ENCODE results near the gene TAS2R16. TPM values are rescaled to one million over a fixed set of nuclear protein-coding genes. Genes with fewer than 3 reads are reported as not detected.

Gene TAS2R16, protein sequence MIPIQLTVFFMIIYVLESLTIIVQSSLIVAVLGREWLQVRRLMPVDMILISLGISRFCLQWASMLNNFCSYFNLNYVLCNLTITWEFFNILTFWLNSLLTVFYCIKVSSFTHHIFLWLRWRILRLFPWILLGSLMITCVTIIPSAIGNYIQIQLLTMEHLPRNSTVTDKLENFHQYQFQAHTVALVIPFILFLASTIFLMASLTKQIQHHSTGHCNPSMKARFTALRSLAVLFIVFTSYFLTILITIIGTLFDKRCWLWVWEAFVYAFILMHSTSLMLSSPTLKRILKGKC
- polyA plus RNA-seq (ENCODE audit: insufficient read length in 3 of 3): not detected
- long read RNA-seq, donor 1: 0 reads
- long read RNA-seq, donor 2: 0 reads
- long read RNA-seq, donor 3: 0 reads
- long read RNA-seq, donor 4: 0 reads
- long read RNA-seq, donor 5: 0 reads
- long read RNA-seq, donor 6: 0 reads
- long read RNA-seq, donor 7, partial matches to known transcripts: 0 of 1 reads
- long read RNA-seq, donor 7, other reads (novel, unspliced or antisense): 0 of 1 reads
- long read RNA-seq, donor 8: 0 reads
- long read RNA-seq, donor 9: 0 reads
- long read RNA-seq, donor 10: 0 reads
- long read RNA-seq, donor 11: 0 reads
- long read RNA-seq, donor 12: 0 reads
- long read RNA-seq, donor 13: 0 reads
- long read RNA-seq, donor 14: 0 reads
- long read RNA-seq, donor 15: 0 reads
- long read RNA-seq, donor 16: 0 reads

DNA sequence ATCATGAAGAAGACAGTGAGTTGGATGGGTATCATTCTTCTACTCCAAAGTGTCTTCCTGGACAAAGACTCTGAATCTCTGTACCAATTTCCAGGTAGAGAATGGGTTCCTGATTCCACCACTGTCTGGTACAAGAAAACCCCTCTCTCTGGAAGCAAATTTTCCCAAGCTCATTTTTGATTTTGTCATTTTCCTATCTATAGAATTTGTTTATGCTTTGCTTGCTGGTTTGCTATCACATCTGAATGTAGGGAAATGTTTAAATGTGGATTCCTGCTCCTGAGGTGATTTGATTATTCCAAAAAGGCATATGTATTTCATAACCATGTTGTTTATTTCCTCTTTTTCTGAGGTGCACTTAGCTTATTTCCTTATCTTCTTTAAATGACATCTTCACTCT, at the start of gene TAS2R16:
Gene TAS2R16 (minus strand): TSS at position 101 of the 400 bp plus-strand sequence. CDS start 66 bp downstream, at position 35.
- no peak for DNase-seq

DNA sequence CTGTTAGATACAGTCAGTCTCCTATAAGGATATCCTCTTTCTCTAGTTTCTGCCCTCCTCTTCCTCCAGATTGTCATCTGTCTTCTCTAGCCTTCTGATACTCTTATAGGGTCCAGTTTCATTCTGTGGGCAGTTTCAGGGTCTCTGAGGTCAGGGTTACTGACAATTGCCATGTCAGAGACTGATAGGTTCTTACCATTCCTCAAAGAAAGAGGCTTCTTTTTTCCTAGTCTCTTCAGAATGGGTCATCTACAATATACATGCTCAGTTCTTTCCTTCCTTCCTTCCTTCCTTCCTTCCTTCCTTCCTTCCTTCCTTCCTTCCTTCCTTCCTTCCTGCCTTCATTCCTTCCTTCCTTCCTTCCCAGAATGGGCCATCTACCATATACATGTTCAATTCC, 48.1 kb upstream of the TAS2R16 start:
- no peak for DNase-seq

DNA sequence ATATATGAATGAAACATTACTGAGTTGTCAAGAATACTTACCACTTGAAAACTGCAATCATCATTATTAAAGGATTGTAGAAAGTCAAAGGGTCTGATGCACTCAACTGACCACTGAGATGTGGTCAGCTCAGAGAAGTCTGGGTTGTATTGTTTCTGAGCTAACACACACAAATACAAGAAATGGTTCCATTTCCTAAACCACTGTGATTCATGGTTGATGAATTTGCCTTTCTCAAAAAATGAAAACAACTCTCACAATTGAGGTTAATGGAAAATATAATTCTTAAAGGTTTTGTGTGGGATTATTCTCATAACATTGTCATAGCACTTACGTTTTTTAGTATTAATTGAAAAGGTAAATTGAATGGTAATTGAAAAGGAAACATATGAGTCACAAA, 45.6 kb upstream of the TAS2R16 start:
- DNase-seq: no peak

DNA sequence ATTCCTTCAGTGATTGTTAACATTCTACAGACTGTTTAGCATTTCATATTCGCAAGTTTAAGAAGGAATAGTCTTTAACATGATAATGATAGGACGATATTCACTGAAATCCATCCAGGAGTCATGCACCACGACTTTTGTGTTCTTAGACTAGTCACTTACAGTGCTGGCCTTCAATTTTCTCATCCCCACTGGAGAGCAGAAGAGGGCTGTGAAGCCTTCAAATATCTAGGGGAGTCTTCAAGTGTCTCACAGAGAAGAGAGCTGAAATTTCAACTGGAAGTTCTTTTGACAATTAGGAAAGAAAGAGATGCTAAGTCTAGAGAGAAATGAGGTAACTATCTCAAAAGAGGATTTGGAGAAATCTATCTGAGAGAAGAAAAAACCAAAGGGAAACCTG, 43.8 kb upstream of the TAS2R16 start:
- DNase-seq: no peak

DNA sequence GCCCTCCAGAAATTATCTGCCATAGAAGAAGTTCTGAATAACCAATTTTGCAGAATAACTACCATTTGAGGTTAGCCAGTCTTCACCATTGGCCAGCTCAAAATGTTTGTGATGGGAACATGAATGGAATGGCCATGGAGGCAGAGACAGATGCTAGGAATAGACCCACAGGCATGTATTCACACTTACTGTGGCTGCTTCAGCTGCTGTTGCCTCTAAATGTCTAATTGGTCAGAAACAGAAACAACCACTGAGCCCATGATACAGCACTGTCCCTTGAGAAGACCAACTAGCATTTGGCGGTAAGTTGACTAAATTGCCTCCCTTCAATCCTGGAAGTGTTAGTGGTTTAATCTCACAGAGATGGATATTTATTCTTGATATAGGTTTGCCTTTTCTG, 38.6 kb upstream of the TAS2R16 start:
- no peak for DNase-seq

DNA sequence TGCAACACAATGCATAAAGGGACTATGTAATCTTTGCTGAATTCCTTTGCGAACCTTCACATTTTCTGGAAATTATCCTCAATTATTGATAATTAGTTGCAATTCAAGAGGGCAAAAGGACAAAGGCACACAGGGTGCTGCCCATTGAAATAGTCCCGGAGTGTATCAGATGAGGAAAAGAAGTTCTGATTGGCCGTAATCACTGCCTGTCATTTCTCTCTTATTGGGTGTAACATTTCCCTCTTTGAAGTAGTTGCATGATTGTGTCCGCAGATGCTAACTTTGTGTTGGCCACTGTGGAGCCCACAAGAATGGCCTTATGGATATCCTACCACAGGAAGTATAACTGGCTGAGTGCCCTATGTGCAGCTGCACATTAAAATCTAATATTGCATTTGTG, 35.1 kb upstream of the TAS2R16 start:
- no peak for DNase-seq

DNA sequence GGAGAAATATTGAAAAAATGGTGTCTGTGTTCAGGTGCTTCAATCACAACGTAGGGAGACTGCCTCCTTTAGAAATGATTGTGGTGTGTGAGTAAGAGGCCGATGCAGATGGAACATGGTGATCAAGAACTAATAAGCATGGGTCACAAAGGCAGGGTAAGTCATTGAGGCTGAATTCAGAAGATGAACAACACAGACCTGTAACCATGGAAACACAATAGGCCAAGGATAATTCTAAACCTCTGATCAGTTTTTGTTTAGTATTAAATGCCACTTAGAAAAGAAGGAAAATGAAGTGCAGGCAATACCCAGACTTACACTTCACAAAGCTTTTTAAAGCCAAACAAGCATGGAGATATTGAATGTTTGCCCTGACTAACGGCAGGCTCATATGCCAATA, 32.8 kb upstream of the TAS2R16 start:
- no peak for DNase-seq

DNA sequence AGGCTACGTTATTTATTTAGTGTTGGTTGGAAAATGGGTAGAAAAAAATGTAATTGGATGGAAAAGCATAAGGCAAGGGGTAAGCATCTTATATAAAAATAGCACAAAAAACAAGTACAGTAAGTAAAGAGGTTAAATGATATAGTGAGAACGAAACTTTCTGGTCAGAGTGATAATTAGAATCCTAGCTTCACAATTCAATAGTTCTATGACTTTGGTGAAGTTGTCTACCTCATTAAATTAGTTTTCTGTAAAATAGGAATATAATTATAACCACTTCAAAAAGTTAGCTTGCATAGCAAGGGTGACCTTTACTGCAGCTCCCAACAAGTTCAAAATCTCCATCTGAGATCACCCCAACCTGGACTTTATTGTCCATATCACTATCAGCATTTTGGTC, 30.8 kb upstream of the TAS2R16 start:
- DNase-seq: no peak

DNA sequence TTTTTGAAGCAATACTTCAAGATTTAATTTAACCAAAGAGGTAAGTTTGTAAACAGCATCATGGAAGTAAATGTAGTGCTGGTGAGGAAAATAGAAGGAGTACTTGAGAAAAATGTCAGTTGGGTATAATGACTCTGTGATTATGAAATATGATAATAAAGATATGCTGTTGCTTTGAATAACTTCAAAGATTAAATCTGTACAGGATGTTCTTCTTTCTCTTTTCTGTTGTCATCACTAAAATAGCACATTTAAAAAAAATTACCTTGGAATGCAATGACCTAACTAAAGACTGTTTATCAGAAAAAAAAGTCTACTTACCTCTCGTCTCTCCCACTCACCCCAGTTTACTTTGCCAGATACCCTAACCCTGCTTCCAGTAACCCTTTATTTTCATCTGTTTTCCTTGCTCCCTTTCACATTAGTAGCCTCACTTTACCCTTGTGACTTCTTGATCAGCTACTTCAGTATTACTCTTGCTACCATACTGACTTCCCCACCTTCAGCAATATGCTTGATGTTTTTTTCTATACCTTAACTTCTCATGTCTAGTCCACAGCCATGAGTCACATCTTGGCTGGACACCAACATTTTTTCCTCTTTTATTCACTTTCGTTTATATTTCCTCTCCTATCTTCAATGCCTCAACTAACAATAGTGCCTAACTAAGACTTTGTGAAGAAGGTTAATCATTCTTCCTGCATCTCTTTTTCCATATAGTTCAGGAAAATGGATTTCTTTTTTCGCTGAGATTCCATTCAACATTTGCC, 29.7 kb upstream of the TAS2R16 start:
- no peak for DNase-seq

DNA sequence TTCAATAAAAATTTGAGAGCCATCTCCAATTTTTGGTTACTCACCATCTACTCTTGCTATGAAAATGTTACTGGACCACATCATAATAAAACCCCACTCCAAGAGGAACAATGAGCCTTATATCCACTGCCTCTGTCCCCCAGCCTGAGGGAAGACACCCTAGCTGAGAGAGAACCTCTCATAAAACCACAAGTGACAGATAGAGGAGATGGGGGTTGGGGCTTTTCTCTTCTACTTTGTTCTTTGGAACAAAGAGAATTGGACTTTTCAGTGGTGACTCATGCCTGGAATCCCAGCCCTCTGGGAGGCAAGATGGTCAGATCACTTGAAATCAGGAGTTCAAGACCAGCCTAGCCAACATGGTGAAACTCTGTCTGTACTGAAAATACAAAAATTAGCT, 27.6 kb upstream of the TAS2R16 start:
- no peak for DNase-seq

DNA sequence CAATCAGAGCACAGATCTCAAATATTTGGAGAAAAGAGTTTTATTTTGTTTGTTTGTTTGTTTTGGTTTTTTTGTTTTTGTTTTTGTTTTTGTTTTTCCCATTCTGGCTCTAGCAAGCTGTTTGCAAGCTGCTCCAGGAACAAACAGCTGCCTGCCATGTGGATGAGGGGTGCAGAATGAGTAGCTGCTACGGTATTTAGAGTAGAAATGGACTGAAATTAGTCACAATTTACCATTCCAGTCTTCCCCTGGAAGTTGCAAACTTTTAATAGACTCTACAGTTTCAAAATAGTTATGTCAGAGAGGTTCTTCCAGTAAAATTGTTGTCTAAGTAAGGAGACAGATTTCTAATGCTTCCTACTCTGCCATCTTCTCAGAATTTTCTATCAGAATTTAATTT, 27.1 kb upstream of the TAS2R16 start:
- DNase-seq: no peak

DNA sequence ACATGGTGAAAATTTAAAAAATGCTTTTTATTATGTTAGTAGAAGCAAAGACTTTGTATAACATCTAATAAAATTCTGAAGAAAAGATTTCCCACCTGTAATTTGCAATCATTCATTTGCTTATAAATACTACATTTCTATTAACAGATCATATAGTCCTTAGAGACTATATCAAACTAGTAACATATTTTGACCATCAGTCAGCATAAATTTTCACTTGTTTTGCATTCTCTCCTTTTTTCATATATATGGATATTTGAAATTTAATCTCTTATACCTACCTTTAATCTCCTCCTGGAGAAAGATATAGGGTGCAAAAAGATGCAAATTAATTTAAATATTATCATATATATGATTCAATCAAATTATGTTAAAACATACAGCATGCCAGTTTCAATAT, 16.9 kb upstream of the TAS2R16 start:
- no peak for DNase-seq

DNA sequence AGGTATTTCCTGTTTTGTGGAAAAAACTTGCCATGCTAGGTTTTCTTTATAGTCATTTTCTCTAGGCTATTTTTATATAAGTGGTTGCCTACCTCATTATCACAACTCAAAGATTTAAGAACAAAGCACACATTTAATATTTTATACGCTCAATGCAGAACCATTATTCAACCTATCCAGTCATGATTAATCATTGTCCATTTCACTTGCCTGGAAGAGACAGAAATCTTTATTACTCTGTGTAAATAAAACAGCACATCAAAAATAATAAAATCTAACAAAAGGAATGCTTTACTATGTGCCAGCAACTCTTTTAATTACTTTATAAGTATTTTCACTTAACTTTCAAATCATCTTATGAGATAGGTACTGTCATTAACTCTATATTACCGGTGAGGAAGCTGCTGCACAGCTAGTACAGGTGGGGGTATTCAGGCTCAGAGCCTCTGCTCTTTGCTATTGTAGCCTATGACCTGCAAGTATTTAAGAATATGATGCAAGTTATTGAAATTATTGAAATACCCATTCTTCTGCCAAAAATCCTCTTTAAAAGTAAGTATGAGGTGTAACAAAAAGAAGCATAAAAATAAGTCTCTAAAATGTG, 16.4 kb upstream of the TAS2R16 start:
- DNase-seq: no peak

DNA sequence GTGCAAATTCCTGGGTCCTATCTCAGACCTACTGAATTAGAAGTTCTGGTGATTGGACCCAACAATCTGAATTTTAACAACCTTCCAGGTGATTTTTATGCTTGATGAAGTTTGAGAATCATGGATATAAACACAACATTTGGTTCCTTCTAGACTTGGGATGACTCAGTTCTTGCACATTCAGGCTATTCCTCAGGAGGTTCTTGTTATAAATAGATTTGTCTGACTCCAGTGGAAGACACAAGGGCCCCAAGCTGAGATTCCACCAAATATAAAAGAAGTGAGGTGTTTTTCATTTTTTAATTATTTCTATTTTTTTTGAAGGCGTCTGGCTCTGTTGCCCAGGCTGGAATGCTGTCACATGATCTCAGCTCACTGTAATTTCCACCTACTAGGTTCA, 9.4 kb upstream of the TAS2R16 start:
- no peak for DNase-seq

DNA sequence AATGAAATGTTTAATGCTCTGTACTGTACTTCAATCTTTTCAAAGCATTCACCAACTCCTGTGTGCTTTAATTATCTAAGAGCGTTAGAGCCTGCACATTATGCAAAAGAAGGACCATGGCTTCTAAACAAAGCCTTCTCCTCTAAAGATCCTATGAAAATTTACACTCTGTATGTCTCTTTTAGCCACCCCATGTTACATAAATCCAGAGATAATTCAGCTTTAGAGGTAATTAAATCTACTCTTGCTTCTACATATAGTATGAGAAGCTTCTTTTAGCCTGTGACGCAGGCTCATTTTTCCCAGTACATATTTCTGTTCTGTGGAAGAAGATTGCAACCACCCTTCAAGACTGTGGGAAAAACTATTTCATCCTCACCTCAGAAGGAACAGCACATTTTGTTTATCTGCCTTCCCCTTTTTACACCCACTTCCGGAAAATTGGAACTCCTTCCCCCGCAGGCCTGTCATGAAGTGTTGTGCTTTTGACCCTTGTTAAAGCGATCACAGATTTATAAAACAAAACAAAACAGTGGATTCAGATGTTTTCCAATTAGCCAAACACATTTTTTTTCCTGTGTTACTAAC, 8.1 kb upstream of the TAS2R16 start:
- no peak for DNase-seq

DNA sequence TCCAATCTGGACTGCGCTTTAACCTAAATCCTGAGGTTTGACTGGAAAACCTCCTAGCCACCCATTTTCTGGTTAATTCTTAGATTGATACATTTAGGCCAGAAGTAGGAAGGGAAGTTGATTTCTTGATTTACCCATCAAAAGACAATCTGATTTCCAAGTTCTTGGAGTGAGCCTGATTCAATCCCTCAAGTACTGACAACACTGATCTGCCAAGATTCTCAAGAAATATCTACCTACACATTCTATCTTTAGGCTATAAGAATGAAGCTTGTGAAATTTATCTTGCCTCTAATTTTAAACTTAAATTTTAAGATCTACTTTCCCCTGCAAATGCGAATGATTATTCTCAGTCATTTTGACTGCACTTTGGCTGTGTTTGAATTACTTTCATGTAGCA, 5.9 kb downstream of the TAS2R16 start:
- no peak for DNase-seq

DNA sequence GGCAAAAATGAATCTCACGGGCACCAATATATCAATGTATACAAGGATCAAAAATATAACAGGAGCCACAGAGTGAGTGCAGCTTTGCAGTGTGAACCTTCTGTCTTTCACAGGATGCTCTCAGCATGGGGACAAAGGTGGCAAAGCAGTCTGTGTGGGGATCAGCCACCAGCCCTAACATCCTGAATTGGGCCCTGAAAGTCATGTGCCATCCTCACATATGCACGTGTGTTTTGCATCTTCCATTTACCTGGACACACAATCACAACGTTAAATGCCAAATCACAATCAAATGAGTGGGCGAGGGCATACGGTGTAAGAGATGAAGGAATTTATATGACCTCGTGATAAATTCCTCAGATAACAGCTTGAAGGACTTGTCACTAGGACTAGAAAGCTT, 6.5 kb downstream of the TAS2R16 start:
- no peak for DNase-seq

DNA sequence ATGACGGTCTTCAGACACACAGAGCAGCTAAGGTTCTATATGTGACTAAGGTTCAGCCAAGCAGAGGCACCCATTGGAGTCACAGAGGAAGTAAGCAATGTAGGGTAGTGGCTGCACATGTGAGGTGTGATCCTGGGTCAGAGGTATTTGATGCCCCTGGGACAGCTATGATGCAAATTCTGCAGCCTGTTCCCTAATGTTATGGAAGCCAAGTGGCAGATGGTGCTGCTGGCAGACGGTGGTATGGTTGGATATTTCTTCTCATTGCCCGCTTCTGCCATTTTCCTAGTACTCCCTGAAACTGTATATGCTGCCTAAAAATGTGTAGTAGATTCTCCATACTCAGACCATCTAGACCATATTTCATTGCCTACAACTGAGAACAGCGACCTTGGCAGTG, 7.2 kb downstream of the TAS2R16 start:
- no peak for DNase-seq

DNA sequence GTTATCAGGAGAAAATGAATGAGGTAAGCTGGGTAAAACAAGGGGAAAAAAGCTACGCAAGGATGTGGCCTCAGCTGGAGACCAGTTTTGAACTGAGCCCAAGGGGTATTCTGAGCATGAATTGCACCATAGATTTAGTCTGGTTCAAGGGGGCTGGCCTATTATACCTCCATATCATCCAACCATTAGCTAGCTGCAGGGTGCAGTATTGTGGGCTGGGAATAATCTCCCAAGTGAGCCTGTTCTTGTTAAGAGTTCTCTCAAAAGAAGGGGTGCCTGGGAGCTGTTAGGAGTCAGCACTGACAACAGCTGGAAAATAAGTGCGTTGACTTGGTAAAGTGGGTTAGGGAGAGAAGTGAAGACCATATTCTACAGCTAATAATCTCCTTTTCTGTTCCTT, 8.0 kb downstream of the TAS2R16 start:
- no peak for DNase-seq

DNA sequence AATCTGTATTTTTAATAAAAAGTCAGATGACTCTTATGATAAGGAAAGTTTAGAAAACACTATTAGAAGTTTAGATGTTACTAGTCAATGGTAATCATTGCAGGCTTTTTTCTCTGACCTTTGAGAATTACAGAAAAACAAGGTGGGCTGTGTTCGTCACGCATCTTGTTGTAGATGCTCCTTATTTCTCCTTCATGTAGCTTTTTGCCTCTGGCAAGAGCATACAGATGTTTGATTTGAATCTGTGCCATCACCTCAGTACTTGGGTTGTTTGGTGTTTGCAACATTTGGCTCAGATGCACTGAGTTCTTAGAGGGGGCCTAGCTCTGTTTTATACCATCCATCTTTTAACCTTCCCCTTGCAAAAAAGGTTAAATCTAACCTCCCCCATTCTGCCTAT, 11.5 kb downstream of the TAS2R16 start:
- no peak for DNase-seq

DNA sequence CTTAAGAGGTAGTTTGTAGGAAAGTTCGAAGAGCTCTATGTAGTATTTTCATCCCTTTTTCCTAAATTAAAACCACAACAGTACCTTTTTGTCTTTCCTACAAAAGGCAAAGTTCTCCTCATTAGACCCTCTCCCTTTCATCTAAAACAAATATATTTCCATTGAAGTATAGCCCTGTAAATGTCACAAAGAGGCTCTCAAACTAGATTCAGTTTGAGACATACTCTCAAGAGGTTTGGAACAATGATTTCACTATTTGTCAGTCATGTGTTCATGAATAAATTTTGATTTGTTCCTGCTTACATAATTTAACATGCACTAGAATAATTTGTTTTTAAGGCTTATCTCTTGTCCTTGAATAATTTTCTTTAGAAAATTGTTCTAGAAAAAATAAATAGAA, 12.2 kb downstream of the TAS2R16 start:
- DNase-seq: no peak

DNA sequence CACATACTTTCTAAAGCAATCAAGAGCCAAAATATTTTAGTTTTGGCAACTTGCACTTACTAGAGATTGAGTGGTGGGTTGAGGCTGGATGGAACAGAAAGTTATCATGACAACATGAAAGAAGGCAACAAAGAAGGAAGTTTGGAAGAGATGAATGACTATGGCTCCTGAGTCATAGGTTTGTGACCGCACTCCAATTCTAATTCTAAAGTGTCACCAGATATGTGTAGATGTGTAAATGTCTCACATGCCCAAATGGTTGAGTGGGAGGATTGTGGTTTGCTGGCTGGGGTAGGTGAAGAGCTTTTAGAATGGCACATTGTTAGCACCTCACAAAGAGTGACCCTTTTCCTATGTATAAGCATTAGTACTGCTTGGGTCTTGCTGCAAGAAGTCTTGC, 20.2 kb downstream of the TAS2R16 start:
- DNase-seq: no peak
